NB4 (cell line): ENCODE measurements around the gene RAMP2.

Experiments
- DNase-seq: peaks from one replicate; pipeline ENCODE4 v3.0.0; 2010; ENCODE audit warnings: low read depth
- H3K4me3 ChIP-seq: one replicate; pipeline ENCODE4 v1.5.1; 2011; ENCODE audit warnings: mild to moderate bottlenecking, low read depth, low read length, moderate library complexity
- MYC ChIP-seq: IDR thresholded peaks from 2 replicates; pipeline ENCODE4 v1.6.1; 2011; ENCODE audit warnings: low read depth, low read length
- POLR2A ChIP-seq: IDR thresholded peaks from 2 replicates; pipeline ENCODE4 v1.6.1; 2011; ENCODE audit warnings: mild to moderate bottlenecking; ENCODE audit not compliant: insufficient read length; ENCODE audit errors: extremely low read depth
- TF ChIP-seq, protein P1 (sequence below): IDR thresholded peaks from 2 replicates; pipeline ENCODE4 v1.6.1; 2011; ENCODE audit warnings: low read depth, low read length
- TF ChIP-seq, protein P2 (sequence below): IDR thresholded peaks from one replicate; pipeline ENCODE4 v1.5.1; 2012; ENCODE audit warnings: low read depth, low read length

The RAMP2 gene

DNA sequence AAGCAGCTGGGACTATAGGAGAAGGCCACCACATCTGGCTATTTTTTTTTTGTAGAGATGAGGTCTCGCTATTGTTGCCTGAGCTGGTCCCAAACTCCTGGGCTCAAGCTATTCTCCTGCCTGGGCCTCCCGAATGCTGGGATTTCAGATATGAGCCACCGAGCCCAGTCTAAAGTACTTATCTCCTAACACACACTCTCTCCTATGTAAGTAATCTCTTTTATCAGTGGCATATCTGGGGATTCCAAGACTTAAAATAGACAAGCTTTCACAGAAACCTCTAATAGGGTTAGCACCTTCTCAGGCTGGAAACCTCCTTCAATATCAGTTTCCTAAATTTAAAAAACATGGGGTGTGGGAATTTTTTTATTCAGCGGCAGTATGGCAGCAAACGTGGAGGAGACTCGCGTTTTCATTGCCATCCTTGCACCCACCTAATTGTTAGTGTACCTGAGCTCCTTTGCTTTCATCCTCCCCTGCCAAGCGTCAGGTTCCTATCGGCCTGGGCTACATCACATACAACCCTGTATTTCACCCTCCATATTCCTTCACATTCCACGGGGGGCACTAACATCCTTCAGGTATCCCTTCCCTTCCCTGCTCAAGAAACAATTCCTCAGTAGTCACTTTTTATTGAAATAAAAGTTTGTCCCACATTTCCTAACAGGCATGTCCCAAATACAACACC lies 17.3 kb upstream of the RAMP2 start:
- TF ChIP-seq POLR2A (no peak), MYC (no peak)
- TF ChIP-seq, protein P1, sequence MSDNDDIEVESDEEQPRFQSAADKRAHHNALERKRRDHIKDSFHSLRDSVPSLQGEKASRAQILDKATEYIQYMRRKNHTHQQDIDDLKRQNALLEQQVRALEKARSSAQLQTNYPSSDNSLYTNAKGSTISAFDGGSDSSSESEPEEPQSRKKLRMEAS: no peak
- TF ChIP-seq, protein P2, sequence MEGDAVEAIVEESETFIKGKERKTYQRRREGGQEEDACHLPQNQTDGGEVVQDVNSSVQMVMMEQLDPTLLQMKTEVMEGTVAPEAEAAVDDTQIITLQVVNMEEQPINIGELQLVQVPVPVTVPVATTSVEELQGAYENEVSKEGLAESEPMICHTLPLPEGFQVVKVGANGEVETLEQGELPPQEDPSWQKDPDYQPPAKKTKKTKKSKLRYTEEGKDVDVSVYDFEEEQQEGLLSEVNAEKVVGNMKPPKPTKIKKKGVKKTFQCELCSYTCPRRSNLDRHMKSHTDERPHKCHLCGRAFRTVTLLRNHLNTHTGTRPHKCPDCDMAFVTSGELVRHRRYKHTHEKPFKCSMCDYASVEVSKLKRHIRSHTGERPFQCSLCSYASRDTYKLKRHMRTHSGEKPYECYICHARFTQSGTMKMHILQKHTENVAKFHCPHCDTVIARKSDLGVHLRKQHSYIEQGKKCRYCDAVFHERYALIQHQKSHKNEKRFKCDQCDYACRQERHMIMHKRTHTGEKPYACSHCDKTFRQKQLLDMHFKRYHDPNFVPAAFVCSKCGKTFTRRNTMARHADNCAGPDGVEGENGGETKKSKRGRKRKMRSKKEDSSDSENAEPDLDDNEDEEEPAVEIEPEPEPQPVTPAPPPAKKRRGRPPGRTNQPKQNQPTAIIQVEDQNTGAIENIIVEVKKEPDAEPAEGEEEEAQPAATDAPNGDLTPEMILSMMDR: no peak
- DNase-seq: no peak
- H3K4me3 ChIP-seq: peak overlapping the region; percentile 69

DNA sequence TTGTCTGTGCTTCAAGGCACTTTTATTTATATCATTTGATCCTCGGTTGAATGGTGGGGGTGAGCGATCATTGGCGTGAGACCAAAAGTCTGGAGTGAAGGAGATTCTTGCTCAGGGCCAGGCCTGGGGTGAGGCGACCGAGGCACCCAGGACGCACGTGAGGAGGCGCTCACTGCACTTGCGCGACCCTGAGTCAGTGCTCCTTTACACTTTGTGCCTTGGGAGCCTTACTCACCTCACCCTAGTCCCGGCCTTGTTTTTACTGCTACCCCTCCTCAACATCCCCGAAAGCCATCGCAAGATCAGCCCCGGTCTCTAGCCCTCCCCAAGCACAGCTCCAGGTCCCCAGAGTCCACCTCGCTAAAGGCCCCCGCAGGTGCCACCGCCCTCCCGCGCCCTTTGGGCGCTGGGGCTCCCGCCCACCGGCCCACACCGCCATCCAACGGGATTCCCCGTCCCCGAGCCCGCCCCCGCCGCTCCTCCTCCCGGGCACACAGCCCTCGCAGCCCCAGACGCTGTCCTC lies 16.7 kb upstream of the RAMP2 start:
- H3K4me3 ChIP-seq: peak overlapping the region; percentile 69
- TF ChIP-seq, protein P2: no peak
- TF ChIP-seq MYC (0 out of 2 replicates have a peak, but pooled peaks have one; percentile 15), POLR2A (no peak)
- TF ChIP-seq, protein P1: peak; percentile 78
- peak; percentile 81 for DNase-seq

DNA sequence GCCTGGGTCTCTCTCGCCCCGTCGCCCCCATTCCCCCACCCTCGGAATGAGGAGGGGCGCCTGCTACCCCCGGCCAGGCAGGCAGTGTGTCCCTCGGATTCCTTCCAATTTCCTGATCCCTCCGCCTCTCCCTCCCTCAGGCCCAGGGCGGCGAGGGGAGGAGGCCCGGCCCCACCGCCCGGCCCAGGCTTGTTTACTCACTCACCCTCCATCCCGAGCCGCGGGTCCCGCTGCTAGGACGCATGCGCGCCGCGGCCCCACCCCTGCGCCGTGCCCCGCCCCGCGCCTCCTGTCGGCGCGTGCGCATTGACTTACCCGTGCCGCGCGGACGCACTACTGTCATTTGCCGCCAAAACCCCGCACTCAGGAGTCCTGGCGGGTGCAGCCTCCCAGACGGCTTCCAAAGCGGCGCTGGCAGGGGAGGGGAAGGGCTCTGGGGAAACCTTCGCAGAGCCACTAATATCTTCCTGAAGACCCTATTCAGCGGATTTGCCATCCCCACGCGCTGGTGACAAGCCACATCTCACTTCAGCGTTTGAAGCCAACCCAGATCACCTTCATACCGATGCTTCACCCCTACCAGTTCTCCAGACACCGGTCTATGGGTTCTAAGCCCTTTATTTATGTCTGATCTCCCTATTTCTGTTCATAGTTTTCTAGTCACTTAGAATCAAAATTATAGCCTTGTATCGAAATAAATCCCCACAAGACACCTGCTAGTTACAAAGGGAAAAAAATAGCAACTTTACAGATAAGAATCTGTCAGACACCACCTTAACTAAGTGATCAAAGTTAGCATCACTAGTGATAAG lies 16.0 kb upstream of the RAMP2 start, which contains the start of gene EZH1:
Gene EZH1 (minus strand): TSS at position 235 of the 812 bp plus-strand sequence. CDS start 16,099 bp downstream, outside the sequence.
- TF ChIP-seq, protein P2: no peak
- TF ChIP-seq POLR2A (peak; percentile 67), MYC (peak; percentile 22)
- TF ChIP-seq, protein P1: peak; percentile 84
- H3K4me3 ChIP-seq: peak within 1 kb of the TSS; percentile 69
- DNase-seq: peak; percentile 93

DNA sequence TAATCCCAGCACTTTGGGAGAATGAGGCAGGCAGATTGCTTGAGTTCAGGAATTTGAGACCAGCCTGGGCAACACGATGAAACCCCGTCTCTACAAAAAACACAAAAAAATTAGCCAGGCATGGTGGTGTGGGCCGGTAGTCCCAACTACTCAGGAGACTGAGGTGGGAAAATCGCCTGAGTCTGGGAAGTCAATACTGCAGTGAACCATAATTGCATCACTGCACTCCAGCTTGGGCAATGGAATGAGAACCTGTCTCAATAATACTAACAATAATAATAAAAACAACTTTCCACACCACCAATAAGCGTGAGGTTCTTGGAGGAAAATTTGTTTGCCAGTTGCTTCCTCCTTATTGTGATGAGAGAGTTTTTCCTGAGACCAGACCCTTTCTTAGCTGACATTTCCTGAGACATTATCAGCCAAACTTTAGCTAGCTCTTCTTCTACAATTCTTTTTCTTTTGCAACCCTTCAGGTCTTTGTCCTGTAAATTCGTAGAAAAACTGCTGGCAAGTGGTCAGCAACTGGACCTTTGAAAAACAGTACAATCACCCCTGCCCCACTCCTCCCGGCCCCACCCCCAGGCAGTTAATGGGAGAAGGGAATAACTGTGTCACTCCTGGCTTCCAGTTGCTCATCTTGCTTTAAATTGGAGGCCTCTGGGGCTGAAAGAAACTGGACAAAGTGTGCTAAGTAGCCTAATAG lies 12.7 kb upstream of the RAMP2 start:
- no peak for DNase-seq
- H3K4me3 ChIP-seq: no peak overlapping the region
- no peak for TF ChIP-seq POLR2A
- TF ChIP-seq, protein P2: no peak
- TF ChIP-seq, protein P1: no peak
